ENCODE measurements around the gene MAF. TPM values are rescaled to one million over a fixed set of nuclear protein-coding genes. Genes with fewer than 3 reads are reported as not detected.

The MAF gene
- total RNA-seq, 1 experiment from 2014 or later: 0.47 TPM

DNA sequence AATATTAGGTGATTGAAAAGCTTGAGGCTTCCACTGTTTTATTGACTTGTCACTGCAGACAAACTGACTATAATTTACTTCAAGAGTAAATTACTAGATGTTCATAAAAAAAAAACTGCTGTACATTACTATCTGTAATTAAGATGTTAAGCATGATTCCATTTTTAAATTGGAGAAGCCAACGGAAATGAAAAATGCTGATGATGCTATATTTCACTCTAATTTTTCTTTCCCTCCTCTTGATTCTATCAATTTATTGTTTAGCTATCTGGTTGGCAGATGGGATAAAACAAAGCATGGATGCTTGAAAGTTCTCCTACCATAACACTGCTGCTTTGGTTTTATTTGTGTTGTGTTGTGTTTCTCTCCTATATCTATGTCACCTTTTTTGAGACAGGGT, 41.0 kb downstream of the MAF start:
- TF ChIP-seq, protein P1, sequence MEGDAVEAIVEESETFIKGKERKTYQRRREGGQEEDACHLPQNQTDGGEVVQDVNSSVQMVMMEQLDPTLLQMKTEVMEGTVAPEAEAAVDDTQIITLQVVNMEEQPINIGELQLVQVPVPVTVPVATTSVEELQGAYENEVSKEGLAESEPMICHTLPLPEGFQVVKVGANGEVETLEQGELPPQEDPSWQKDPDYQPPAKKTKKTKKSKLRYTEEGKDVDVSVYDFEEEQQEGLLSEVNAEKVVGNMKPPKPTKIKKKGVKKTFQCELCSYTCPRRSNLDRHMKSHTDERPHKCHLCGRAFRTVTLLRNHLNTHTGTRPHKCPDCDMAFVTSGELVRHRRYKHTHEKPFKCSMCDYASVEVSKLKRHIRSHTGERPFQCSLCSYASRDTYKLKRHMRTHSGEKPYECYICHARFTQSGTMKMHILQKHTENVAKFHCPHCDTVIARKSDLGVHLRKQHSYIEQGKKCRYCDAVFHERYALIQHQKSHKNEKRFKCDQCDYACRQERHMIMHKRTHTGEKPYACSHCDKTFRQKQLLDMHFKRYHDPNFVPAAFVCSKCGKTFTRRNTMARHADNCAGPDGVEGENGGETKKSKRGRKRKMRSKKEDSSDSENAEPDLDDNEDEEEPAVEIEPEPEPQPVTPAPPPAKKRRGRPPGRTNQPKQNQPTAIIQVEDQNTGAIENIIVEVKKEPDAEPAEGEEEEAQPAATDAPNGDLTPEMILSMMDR (IDR thresholded peaks at IDR 0.05; ENCODE audit: unreplicated experiment): no peak
- no peak overlapping the region for H3K4me3 Mint-ChIP-seq (ENCODE audit: unreplicated experiment)
- H3K9me3 Mint-ChIP-seq (ENCODE audit: unreplicated experiment): peaks cover 7% of the 10 kb centered on the region
- H3K27ac Mint-ChIP-seq (ENCODE audit: low read depth, unreplicated experiment): no peak overlapping the region
- H3K36me3 Mint-ChIP-seq (ENCODE audit: insufficient read depth, unreplicated experiment): no peaks in the 10 kb centered on the region
- intact Hi-C loops (cut with micrococcal nuclease): no loop called here
- no TSS peak for BruUV-seq (replicated peaks)
- ChIA-PET CTCF (interaction anchor here (0.6 to 1.1 kb wide), 2 partner anchors 13 to 1251 kb away, joined by 3 to 4 read pairs; no protein-coding TSS in a partner anchor), POLR2A (no interaction called here)
- H3K27me3 Mint-ChIP-seq (ENCODE audit: insufficient read depth, unreplicated experiment): peaks cover 98% of the 10 kb centered on the region
- no peak for DNase-seq (ENCODE audit: unreplicated experiment)
- no peaks in the 10 kb centered on the region for H3K4me1 Mint-ChIP-seq (ENCODE audit: insufficient read depth, unreplicated experiment)

DNA sequence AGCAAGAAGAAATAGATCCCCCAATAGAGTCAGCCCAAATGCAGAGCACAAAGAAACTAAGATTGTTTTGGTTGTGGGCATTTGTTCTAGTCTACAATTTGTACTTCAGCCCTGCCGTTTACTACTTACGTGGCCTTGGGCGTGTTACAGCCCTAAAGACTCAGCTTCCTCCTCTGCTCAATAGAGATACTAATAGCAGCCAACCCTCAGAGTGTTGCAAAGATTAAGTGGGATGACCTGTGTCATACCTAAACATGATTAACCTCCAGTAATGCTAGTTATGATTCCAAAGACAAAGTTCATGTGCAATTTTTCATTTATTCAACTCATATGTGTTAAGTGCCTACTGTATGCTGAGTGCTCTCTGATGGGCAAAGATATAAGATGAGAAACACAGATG, 43.1 kb downstream of the MAF start:
- no peak for DNase-seq (ENCODE audit: unreplicated experiment)
- BruUV-seq (replicated peaks): no TSS peak
- no peak overlapping the region for H3K27ac Mint-ChIP-seq (ENCODE audit: low read depth, unreplicated experiment)
- ChIA-PET POLR2A (interaction anchor here (1.2 kb wide), 1 partner anchor 11 kb away, joined by 3 read pairs; no protein-coding TSS in a partner anchor), CTCF (interaction anchor here (0.9 kb wide), 1 partner anchor 55 kb away, joined by 5 read pairs; no protein-coding TSS in a partner anchor)
- intact Hi-C loops (cut with micrococcal nuclease): no loop called here
- H3K4me3 Mint-ChIP-seq (ENCODE audit: unreplicated experiment): no peak overlapping the region
- peaks cover 88% of the 10 kb centered on the region for H3K27me3 Mint-ChIP-seq (ENCODE audit: insufficient read depth, unreplicated experiment)
- H3K4me1 Mint-ChIP-seq (ENCODE audit: insufficient read depth, unreplicated experiment): no peaks in the 10 kb centered on the region
- peaks cover 7% of the 10 kb centered on the region for H3K9me3 Mint-ChIP-seq (ENCODE audit: unreplicated experiment)
- TF ChIP-seq, protein P1 (IDR thresholded peaks at IDR 0.05; ENCODE audit: unreplicated experiment): no peak
- H3K36me3 Mint-ChIP-seq (ENCODE audit: insufficient read depth, unreplicated experiment): no peaks in the 10 kb centered on the region

DNA sequence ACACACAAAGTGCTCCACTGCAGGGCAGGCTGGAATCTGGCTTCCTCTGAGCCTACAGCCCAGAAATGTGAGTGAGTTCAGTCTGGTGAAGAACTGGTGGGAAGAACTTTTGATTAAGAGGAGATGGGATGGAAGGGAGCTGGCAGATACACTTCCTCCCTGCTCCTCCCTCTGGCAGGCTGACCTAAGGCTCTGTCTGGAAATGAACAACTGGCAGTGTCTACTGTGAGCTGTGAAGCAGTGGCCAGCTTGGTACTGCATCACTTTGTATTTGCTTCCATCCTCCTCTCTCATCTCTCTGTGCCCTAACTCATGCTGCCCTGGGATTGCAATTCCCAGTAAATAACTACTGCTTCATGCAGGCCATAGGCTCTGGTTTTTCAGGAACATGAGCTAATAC, 45.6 kb downstream of the MAF start:
- Mint-ChIP-seq H3K4me1 (ENCODE audit: insufficient read depth, unreplicated experiment) (no peaks in the 10 kb centered on the region), H3K27me3 (ENCODE audit: insufficient read depth, unreplicated experiment) (peaks cover 74% of the 10 kb centered on the region), H3K4me3 (ENCODE audit: unreplicated experiment) (no peak overlapping the region), H3K27ac (ENCODE audit: low read depth, unreplicated experiment) (no peak overlapping the region), H3K9me3 (ENCODE audit: unreplicated experiment) (peaks cover 7% of the 10 kb centered on the region), H3K36me3 (ENCODE audit: insufficient read depth, unreplicated experiment) (no peaks in the 10 kb centered on the region)
- no peak for DNase-seq (ENCODE audit: unreplicated experiment)
- POLR2A ChIA-PET: interaction anchor here (0.8 kb wide), 1 partner anchor 24 kb away, joined by 3 read pairs; no protein-coding TSS in a partner anchor
- TF ChIP-seq, protein P1 (IDR thresholded peaks at IDR 0.05; ENCODE audit: unreplicated experiment): no peak
- intact Hi-C loops (cut with micrococcal nuclease): no loop called here
- CTCF ChIA-PET: interaction anchor here (1.1 kb wide), 1 partner anchor 283 kb away, joined by 4 read pairs; no protein-coding TSS in a partner anchor
- BruUV-seq (replicated peaks): no TSS peak

DNA sequence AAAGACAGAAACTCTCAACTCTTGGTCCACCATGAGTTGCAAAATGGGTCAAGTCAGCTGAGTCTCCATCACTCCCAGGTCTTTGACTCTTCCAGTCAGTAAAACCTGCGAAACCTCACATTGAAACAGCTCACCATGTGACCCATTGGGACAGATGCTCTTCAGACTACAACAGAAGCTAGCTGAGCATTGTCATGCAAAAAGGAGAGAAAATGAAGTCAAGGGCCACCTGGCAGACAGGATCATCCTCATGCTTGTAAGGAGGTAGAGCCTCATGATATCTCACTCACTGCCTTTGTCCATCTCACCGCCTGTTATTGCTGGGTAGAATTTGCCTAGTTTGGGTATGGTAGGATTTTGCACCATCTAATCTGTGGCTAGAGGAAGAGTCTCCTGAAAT, 50.2 kb downstream of the MAF start:
- BruUV-seq (replicated peaks): no TSS peak
- Mint-ChIP-seq H3K36me3 (ENCODE audit: insufficient read depth, unreplicated experiment) (no peaks in the 10 kb centered on the region), H3K4me1 (ENCODE audit: insufficient read depth, unreplicated experiment) (no peaks in the 10 kb centered on the region), H3K9me3 (ENCODE audit: unreplicated experiment) (no peaks in the 10 kb centered on the region), H3K27ac (ENCODE audit: low read depth, unreplicated experiment) (no peak overlapping the region), H3K4me3 (ENCODE audit: unreplicated experiment) (no peak overlapping the region), H3K27me3 (ENCODE audit: insufficient read depth, unreplicated experiment) (peaks cover 70% of the 10 kb centered on the region)
- intact Hi-C loops (cut with micrococcal nuclease): no loop called here
- ChIA-PET CTCF (interaction anchor here (0.7 to 1.1 kb wide), 3 partner anchors 37 to 986 kb away, joined by 3 read pairs; no protein-coding TSS in a partner anchor), POLR2A (interaction anchor here (0.5 kb wide), 1 partner anchor 755 kb away, joined by 5 read pairs; no protein-coding TSS in a partner anchor)
- TF ChIP-seq, protein P1 (IDR thresholded peaks at IDR 0.05; ENCODE audit: unreplicated experiment): no peak
- no peak for DNase-seq (ENCODE audit: unreplicated experiment)
